SK-N-SH (cell line): ENCODE results near the gene IRF2. TPM values are rescaled to one million over a fixed set of nuclear protein-coding genes. Genes with fewer than 3 reads are reported as not detected.

Experiments used
- CTCF ChIA-PET: fragments of 300-600, 350-600 bp; formaldehyde crosslinking; extraction: SDS; loops from one replicate; lab custom pipeline; 2021; lab: Yijun Ruan, JAX
- POLR2A ChIA-PET: fragments of 350-600 bp; sonication (Branson Sonifier 250); formaldehyde crosslinking; extraction: SDS; loops from one replicate; lab custom pipeline; 2020; ENCODE audit warnings: antibody characterized with exemption, inconsistent platforms; lab: Yijun Ruan, JAX
- DNase-seq: peaks from one replicate; pipeline ENCODE4 v3.0.0; 2012
- H2AFZ ChIP-seq: fragments of 200-600 bp; sonication (generic); 2 replicates; pipeline ENCODE4 v1.8.1; 2016; ENCODE audit warnings: antibody characterized with exemption, mild to moderate bottlenecking, low read depth
- H3F3A ChIP-seq: fragments of 200-600 bp; sonication (generic); replicated peaks from 2 replicates; pipeline ENCODE3; 2016; ENCODE audit warnings: antibody characterized with exemption, mild to moderate bottlenecking; ENCODE audit not compliant: insufficient read depth
- H3K27ac ChIP-seq, 2 experiments: fragments of 200-500 bp in 1 of 2; fragments of 200-600 bp in 1 of 2; sonication (Bioruptor generic) in 1 of 2; sonication (generic), shearing (Covaris generic) in 1 of 2; 2 replicates each; pipeline versions ENCODE4 v1.5.1 to v1.6.1; 2014 to 2016; ENCODE audit warnings: low read depth in 2 of 2, inconsistent platforms in 1 of 2, low read length in 1 of 2, mild to moderate bottlenecking in 1 of 2, mixed read lengths in 1 of 2
- H3K27me3 ChIP-seq: fragments of 200-600 bp; sonication (generic), shearing (Covaris generic); 2 replicates; pipeline ENCODE4 v1.6.1; 2016; ENCODE audit warnings: mixed run types; ENCODE audit not compliant: insufficient read depth
- H3K36me3 ChIP-seq, 2 experiments: fragments of 200-500 bp in 1 of 2; fragments of 200-600 bp in 1 of 2; sonication (Bioruptor generic) in 1 of 2; sonication (generic) in 1 of 2; replicated peaks in 1 of 2; 2 replicates each; pipeline versions ENCODE3 to v1.5.1; 2014 to 2016; ENCODE audit warnings: low read length in 1 of 2, mild to moderate bottlenecking in 1 of 2; ENCODE audit not compliant: insufficient read depth in 2 of 2, control insufficient read depth in 1 of 2
- H3K4me1 ChIP-seq, 2 experiments: fragments of 200-500 bp in 1 of 2; fragments of 200-600 bp in 1 of 2; sonication (Bioruptor generic) in 1 of 2; sonication (generic), shearing (Covaris generic) in 1 of 2; 2 replicates each; pipeline versions ENCODE4 v1.5.1 to v1.6.1; 2014 to 2016; ENCODE audit warnings: low read depth in 1 of 2, low read length in 1 of 2, mixed run types in 1 of 2; ENCODE audit not compliant: insufficient read depth in 2 of 2, control insufficient read depth in 1 of 2
- H3K4me2 ChIP-seq: fragments of 200-600 bp; sonication (generic), shearing (Covaris generic); 2 replicates; pipeline ENCODE4 v1.6.1; 2017; ENCODE audit warnings: mixed run types
- H3K4me3 ChIP-seq, 2 experiments: fragments of 200-500 bp in 1 of 2; fragments of 200-600 bp in 1 of 2; sonication (Bioruptor generic) in 1 of 2; sonication (generic), shearing (Covaris generic) in 1 of 2; 2 replicates each; pipeline versions ENCODE4 v1.5.1 to v1.8.1; 2014 to 2016; ENCODE audit warnings: low read depth in 2 of 2, inconsistent platforms in 1 of 2, low read length in 1 of 2, mild to moderate bottlenecking in 1 of 2, mixed read lengths in 1 of 2, moderate library complexity in 1 of 2
- H3K79me2 ChIP-seq: fragments of 200-600 bp; sonication (generic); 2 replicates; pipeline ENCODE4 v1.8.1; 2017; ENCODE audit warnings: mild to moderate bottlenecking; ENCODE audit not compliant: insufficient read depth
- H3K9ac ChIP-seq: fragments of 200-600 bp; sonication (generic); 2 replicates; pipeline ENCODE4 v1.6.1; 2017; ENCODE audit warnings: mixed run types
- H3K9me2 ChIP-seq: fragments of 200-600 bp; sonication (generic); 2 replicates; pipeline ENCODE4 v1.6.1; 2017; ENCODE audit warnings: mixed run types
- H3K9me3 ChIP-seq: fragments of 200-600 bp; sonication (generic); 2 replicates; pipeline ENCODE4 v1.6.1; 2017; ENCODE audit warnings: mixed run types, mild to moderate bottlenecking, moderate library complexity
- H4K20me1 ChIP-seq: fragments of 200-600 bp; sonication (generic); 2 replicates; pipeline ENCODE4 v1.6.1; 2017; ENCODE audit warnings: mild to moderate bottlenecking, mixed run types; ENCODE audit not compliant: insufficient read depth
- FOSL2 ChIP-seq: IDR thresholded peaks from 2 replicates; pipeline ENCODE4 v1.4.0; 2012; ENCODE audit warnings: low read depth, mild to moderate bottlenecking, moderate library complexity, borderline replicate concordance
- FOXJ3 ChIP-seq: sonication (generic); formaldehyde crosslinking; IDR thresholded peaks from 2 replicates; pipeline ENCODE4 v1.5.1; 2020; ENCODE audit warnings: mild to moderate bottlenecking, missing genetic modification reagents
- FOXM1 ChIP-seq: IDR thresholded peaks from 2 replicates; pipeline ENCODE4 v1.4.0; 2012; ENCODE audit warnings: low read depth, mild to moderate bottlenecking
- GABPA ChIP-seq: IDR thresholded peaks from 2 replicates; pipeline ENCODE4 v1.4.0; 2012; ENCODE audit warnings: low read depth, mild to moderate bottlenecking
- GATA2 ChIP-seq: sonication (generic); formaldehyde crosslinking; IDR thresholded peaks from 2 replicates; pipeline ENCODE4 v1.5.0; 2020; ENCODE audit warnings: mild to moderate bottlenecking, missing genetic modification reagents
- MAX ChIP-seq: IDR thresholded peaks from 2 replicates; pipeline ENCODE4 v1.4.0; 2012; ENCODE audit warnings: low read depth
- MEF2A ChIP-seq: IDR thresholded peaks from 2 replicates; pipeline ENCODE4 v1.4.0; 2012; ENCODE audit warnings: low read depth, borderline replicate concordance
- MXI1 ChIP-seq: IDR thresholded peaks from 2 replicates; pipeline ENCODE4 v1.6.1; 2012; ENCODE audit warnings: mild to moderate bottlenecking, low read depth, low read length, improper control_type of control experiment
- NFIC ChIP-seq: IDR thresholded peaks from 2 replicates; pipeline ENCODE4 v1.4.0; 2012; ENCODE audit warnings: borderline replicate concordance
- NRF1 ChIP-seq: IDR thresholded peaks from 2 replicates; pipeline ENCODE4 v1.6.1; 2012; ENCODE audit warnings: low read depth, mild to moderate bottlenecking, low read length
- POLR2AphosphoS5 ChIP-seq: IDR thresholded peaks from 2 replicates; pipeline ENCODE4 v1.6.1; 2012; ENCODE audit warnings: low read depth, low read length
- RAD21 ChIP-seq: IDR thresholded peaks from 2 replicates; pipeline ENCODE4 v1.6.1; 2012; ENCODE audit warnings: mild to moderate bottlenecking, low read length
- RCOR1 ChIP-seq: fragments of 150-350 bp; IDR thresholded peaks from 2 replicates; pipeline ENCODE4 v1.6.1; 2017; ENCODE audit warnings: antibody characterized with exemption, low read length
- SIN3A ChIP-seq: IDR thresholded peaks from 2 replicates; pipeline ENCODE4 v1.6.1; 2012; ENCODE audit warnings: low read depth, mild to moderate bottlenecking, low read length, moderate library complexity, borderline replicate concordance
- TAF1 ChIP-seq: IDR thresholded peaks from 2 replicates; pipeline ENCODE4 v1.6.1; 2012; ENCODE audit warnings: low read depth, mild to moderate bottlenecking, low read length, moderate library complexity, borderline replicate concordance
- TCF12 ChIP-seq: IDR thresholded peaks from 2 replicates; pipeline ENCODE4 v1.4.0; 2012
- TEAD4 ChIP-seq: IDR thresholded peaks from 2 replicates; pipeline ENCODE4 v1.4.0; 2012; ENCODE audit warnings: mild to moderate bottlenecking, borderline replicate concordance; ENCODE audit not compliant: insufficient read depth
- USF1 ChIP-seq: IDR thresholded peaks from 2 replicates; pipeline ENCODE4 v1.4.0; 2012; ENCODE audit warnings: low read depth, borderline replicate concordance
- ZBTB33 ChIP-seq: IDR thresholded peaks from 2 replicates; pipeline ENCODE4 v1.4.0; 2012; ENCODE audit warnings: low read depth, borderline replicate concordance
- WGBS: methylation state at CpG from one replicate; pipeline ENCODE4 v1.1.6; 2017; ENCODE audit warnings: low lambda C conversion rate; 5-methylcytosine and 5-hydroxymethylcytosine counted together
- polyA plus RNA-seq, 3 experiments: library from polyadenylated mRNA; depleted of rRNA; stranded (reverse); fragments of >200 nt; gene quantifications; 2 replicates each; pipeline ENCODE4 v1.2.3, GENCODE V29; 2012
- TF ChIP-seq, protein P1 (sequence below): fragments of 150-350 bp; IDR thresholded peaks from 2 replicates; pipeline ENCODE4 v1.6.1; 2016; ENCODE audit warnings: mild to moderate bottlenecking, low read depth, low read length
- TF ChIP-seq, protein P2 (sequence below): fragments of 150-350 bp; IDR thresholded peaks from 2 replicates; pipeline ENCODE4 v1.6.1; 2017; ENCODE audit warnings: antibody characterized with exemption, low read length, low read depth, borderline replicate concordance

The IRF2 gene
- polyA plus RNA-seq, 1 of the 3 experiments (the other 2 are of a cell fraction): 23.3 TPM

GRCh38 chr4:184363258-184363657 lies 111.1 kb downstream of the IRF2 start:
- Histone ChIP-seq H3F3A (no peaks in the 10 kb centered on the region), H3K9ac (no peak overlapping the region), H4K20me1 (no peaks in the 10 kb centered on the region), H3K27ac (no peak overlapping the region), H3K36me3 (no peaks in the 10 kb centered on the region), H2AFZ (no peak overlapping the region), H3K4me1 (peaks cover 0 to 5% of the 10 kb centered on the region in 2 experiments; a peak in 1 of 4 replicates), H3K4me3 (no peak overlapping the region), H3K27me3 (no peaks in the 10 kb centered on the region), H3K9me2 (no peaks in the 10 kb centered on the region), H3K79me2 (no peaks in the 10 kb centered on the region), H3K9me3 (no peaks in the 10 kb centered on the region), H3K4me2 (no peak overlapping the region)
- POLR2A ChIA-PET: no interaction called here
- no peak for DNase-seq
- no peak for TF ChIP-seq ZBTB33
- TF ChIP-seq NRF1: no peak
- TF ChIP-seq, protein P1, sequence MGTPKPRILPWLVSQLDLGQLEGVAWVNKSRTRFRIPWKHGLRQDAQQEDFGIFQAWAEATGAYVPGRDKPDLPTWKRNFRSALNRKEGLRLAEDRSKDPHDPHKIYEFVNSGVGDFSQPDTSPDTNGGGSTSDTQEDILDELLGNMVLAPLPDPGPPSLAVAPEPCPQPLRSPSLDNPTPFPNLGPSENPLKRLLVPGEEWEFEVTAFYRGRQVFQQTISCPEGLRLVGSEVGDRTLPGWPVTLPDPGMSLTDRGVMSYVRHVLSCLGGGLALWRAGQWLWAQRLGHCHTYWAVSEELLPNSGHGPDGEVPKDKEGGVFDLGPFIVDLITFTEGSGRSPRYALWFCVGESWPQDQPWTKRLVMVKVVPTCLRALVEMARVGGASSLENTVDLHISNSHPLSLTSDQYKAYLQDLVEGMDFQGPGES: no peak
- TF ChIP-seq POLR2AphosphoS5: no peak
- TF ChIP-seq TAF1: no peak
- TF ChIP-seq MXI1: no peak
- TF ChIP-seq RAD21: no peak
- no peak for TF ChIP-seq NFIC
- TF ChIP-seq FOSL2: no peak
- no peak for TF ChIP-seq FOXM1
- TF ChIP-seq TEAD4: no peak
- 87% methylated on average over 4 of the region's 6 CpGs for WGBS
- CTCF ChIA-PET: interaction anchor here (1.2 kb wide), 1 partner anchor 99 kb away, joined by 3 read pairs; no protein-coding TSS in a partner anchor

- Histone ChIP-seq H3K9me2 (no peaks in the 10 kb centered on the region), H3K9ac (no peak overlapping the region), H3F3A (no peaks in the 10 kb centered on the region), H3K36me3 (no peaks in the 10 kb centered on the region), H3K27ac (no peak overlapping the region), H3K4me2 (no peak overlapping the region), H3K4me3 (no peak overlapping the region), H2AFZ (no peak overlapping the region), H3K4me1 (peaks cover 0 to 5% of the 10 kb centered on the region in 2 experiments; a peak in 1 of 4 replicates), H3K9me3 (no peaks in the 10 kb centered on the region), H3K27me3 (no peaks in the 10 kb centered on the region), H4K20me1 (no peaks in the 10 kb centered on the region), H3K79me2 (no peaks in the 10 kb centered on the region)
- ChIA-PET CTCF (no interaction called here), POLR2A (no interaction called here)
- DNase-seq: no peak
- 85% methylated on average over 4 of the region's 4 CpGs for WGBS
- TF ChIP-seq MAX: no peak
- no peak for TF ChIP-seq FOXM1
- TF ChIP-seq FOSL2: no peak
- TF ChIP-seq TCF12: no peak
- no peak for TF ChIP-seq GATA2 (CRISPR knock-in tag)
- no peak for TF ChIP-seq MEF2A
- no peak for TF ChIP-seq SIN3A
- no peak for TF ChIP-seq POLR2AphosphoS5
- no peak for TF ChIP-seq ZBTB33
- TF ChIP-seq GABPA: no peak
- TF ChIP-seq USF1: no peak
- TF ChIP-seq FOXJ3 (CRISPR knock-in tag): no peak
- no peak for TF ChIP-seq NRF1
- no peak for TF ChIP-seq RCOR1
- TF ChIP-seq, protein P2, sequence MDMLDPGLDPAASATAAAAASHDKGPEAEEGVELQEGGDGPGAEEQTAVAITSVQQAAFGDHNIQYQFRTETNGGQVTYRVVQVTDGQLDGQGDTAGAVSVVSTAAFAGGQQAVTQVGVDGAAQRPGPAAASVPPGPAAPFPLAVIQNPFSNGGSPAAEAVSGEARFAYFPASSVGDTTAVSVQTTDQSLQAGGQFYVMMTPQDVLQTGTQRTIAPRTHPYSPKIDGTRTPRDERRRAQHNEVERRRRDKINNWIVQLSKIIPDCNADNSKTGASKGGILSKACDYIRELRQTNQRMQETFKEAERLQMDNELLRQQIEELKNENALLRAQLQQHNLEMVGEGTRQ: no peak
These were observed 112.0 kb downstream of the IRF2 start for GRCh38 chr4:184362396-184362795.
